Right atrium auricular region (tissue), 2 donors: Measurements from ENCODE around the gene DPYSL5. TPM values are rescaled to one million over a fixed set of nuclear protein-coding genes. Genes with fewer than 3 reads are reported as not detected.

Experiments used
- DNase-seq: peaks from one replicate; pipeline ENCODE4 v3.0.0-alpha.2; 2019; ENCODE audit warnings: low spot score
- H3K27ac ChIP-seq, 2 donors: fragments of 200-600 bp; sonication (generic); 1 replicate in 1 of 2; 2 replicates in 1 of 2; pipeline ENCODE4 v1.5.1; 2016 to 2019
- H3K27me3 ChIP-seq, 2 donors: fragments of 200-600 bp; sonication (generic); one replicate each; pipeline versions ENCODE4 v1.5.1 to v1.6.0; 2017 to 2019
- H3K36me3 ChIP-seq: fragments of 200-600 bp; sonication (generic); one replicate; pipeline ENCODE4 v1.5.1; 2016
- H3K4me1 ChIP-seq, 2 donors: fragments of 200-600 bp; sonication (generic); one replicate each; pipeline versions ENCODE4 v1.5.1 to v1.6.0; 2017 to 2019
- H3K4me3 ChIP-seq, 2 donors: fragments of 200-600 bp; sonication (generic); 1 replicate in 1 of 2; 2 replicates in 1 of 2; pipeline ENCODE4 v1.5.1; 2017 to 2019; ENCODE audit warnings: mild to moderate bottlenecking in 1 of 2, moderate library complexity in 1 of 2
- H3K9me3 ChIP-seq, 2 donors: fragments of 200-600 bp; sonication (generic); one replicate each; pipeline ENCODE4 v1.5.1; 2019
- CTCF ChIP-seq, 2 donors: fragments of 200-600 bp; sonication (generic); IDR thresholded peaks; one replicate each; pipeline ENCODE4 v1.5.1; 2019; ENCODE audit warnings: antibody characterized with exemption in 2 of 2
- total RNA-seq, 2 donors: library from RNA; depleted of rRNA; stranded (reverse); fragments of >200 nt; gene quantifications; one replicate each; pipeline ENCODE4 v1.1.0, GENCODE V29; 2016

DPYSL5 gene
- total RNA-seq, 2 donors from 2014 or later, result 0.12 TPM; not detected in 1

DNA sequence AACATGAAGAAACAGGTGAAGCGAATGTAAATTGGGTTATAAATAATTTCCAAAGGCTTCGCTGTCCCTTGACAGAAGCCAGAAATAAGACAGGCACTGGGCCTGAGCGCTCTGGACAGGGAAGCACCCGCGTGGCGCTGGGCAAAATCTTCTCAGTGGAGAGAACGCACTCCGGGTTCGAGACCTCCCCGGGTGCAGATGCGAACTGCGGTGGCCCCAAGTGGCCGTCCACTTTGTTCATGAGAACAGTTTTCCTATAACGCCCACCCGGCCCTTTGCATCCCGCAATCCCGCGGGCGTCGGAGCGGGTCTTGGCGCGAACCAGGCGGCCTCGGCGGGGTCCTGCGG is 651 bp upstream of the DPYSL5 start:
- H3K27ac ChIP-seq, result no peak overlapping the region
- no peak for DNase-seq
- peaks cover 0 to 37% of the 10 kb centered on the region in 2 donors for H3K4me1 ChIP-seq
- H3K4me3 ChIP-seq, result peak overlapping the region in 1 of 2 donors; percentile 46
- H3K9me3 ChIP-seq, result no peaks in the 10 kb centered on the region
- no peak for TF ChIP-seq CTCF (IDR thresholded peaks at IDR 0.05)
- H3K36me3 ChIP-seq, result no peaks in the 10 kb centered on the region
- H3K27me3 ChIP-seq, result peaks cover 39 to 42% of the 10 kb centered on the region in 2 donors

GRCh38 chr2:26848336-26849055 is 564 bp downstream of the DPYSL5 start:
- DNase-seq, result no peak
- peaks cover 39 to 42% of the 10 kb centered on the region in 2 donors for H3K27me3 ChIP-seq
- no peaks in the 10 kb centered on the region for H3K9me3 ChIP-seq
- H3K4me1 ChIP-seq, result peaks cover 0 to 45% of the 10 kb centered on the region in 2 donors
- TF ChIP-seq CTCF (IDR thresholded peaks at IDR 0.05), result no peak
- no peak overlapping the region for H3K27ac ChIP-seq
- H3K4me3 ChIP-seq, result peak overlapping the region; percentile 14 to 46
- no peaks in the 10 kb centered on the region for H3K36me3 ChIP-seq

DNA sequence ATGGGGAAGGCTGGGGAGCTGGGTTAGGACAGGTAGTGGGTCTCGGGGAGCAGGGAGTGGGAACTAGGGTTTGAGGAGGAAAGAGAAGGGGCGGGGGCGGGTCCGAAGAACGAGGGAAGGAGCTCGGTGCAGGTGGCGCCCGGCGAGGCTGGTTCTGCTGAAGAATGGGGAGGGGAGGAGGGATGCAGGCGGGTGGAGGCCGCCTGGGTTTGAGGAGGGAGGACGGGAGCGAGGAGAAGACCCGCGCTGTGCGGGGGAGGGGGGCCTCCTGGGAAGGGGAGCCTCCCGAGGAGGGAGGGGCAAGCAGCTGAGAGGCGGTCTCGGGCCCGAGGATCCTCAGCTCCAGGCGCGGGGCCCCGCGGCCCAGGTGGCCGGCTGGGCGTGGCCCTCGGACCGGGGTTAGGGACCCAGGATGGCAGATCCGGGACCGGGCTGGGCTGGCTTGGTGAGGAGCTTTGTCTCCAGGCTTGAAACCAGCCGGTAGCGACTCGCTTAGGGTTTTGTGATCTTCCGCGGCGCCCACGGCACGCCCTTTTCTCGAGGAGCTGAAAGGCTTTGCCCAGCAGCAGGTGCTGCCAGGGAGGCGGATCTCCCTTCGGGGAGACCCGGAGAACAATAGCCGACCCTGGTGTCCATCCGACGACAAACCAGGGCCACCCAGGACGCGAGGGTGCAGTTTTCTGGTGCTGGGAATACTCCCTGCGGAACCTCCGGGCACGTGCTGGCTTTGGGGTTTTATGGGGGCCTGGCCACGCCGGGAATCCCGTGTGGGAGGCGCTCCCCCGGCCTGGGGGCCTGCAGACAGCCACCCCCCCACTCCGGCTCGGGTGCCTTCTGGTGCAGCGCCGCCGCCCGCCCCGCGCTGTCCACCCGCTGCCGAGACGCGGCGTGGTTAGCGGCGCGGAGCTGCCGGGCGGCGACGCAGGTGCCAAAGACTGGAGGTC is 1.4 kb downstream of the DPYSL5 start:
- Histone ChIP-seq H3K9me3 (no peaks in the 10 kb centered on the region), H3K27ac (no peak overlapping the region), H3K27me3 (peaks cover 39 to 42% of the 10 kb centered on the region in 2 donors), H3K4me3 (peak overlapping the region in 1 of 2 donors; percentile 46), H3K4me1 (peaks cover 0 to 45% of the 10 kb centered on the region in 2 donors), H3K36me3 (no peaks in the 10 kb centered on the region)
- TF ChIP-seq CTCF (IDR thresholded peaks at IDR 0.05), result no peak
- no peak for DNase-seq

DNA sequence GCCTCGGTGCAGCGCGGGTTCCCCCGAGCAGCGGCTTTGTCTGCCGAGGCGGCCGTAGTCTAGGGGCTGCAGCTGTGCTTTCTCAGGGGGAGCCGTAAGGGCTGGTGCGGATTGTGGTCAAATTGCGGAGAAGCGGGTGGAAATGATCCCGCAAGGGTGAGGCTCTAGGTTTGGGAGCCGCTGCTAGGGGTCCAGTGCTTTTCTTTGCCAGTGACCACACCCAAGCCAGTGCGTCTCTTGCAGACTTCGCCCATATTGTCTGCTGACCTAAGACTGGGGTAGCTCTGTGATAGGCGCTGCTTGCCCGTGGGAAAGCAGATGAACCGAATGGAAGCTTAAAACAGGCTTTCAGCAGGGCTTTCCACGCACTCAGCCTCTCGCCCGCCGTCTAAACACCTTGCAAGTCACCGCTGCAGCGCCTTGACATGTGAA is 2.1 kb downstream of the DPYSL5 start:
- no peaks in the 10 kb centered on the region for H3K36me3 ChIP-seq
- DNase-seq, result no peak
- peaks cover 39 to 42% of the 10 kb centered on the region in 2 donors for H3K27me3 ChIP-seq
- peaks cover 0 to 45% of the 10 kb centered on the region in 2 donors for H3K4me1 ChIP-seq
- H3K4me3 ChIP-seq, result peak overlapping the region in 1 of 2 donors; percentile 9
- TF ChIP-seq CTCF (IDR thresholded peaks at IDR 0.05), result no peak
- no peaks in the 10 kb centered on the region for H3K9me3 ChIP-seq
- no peak overlapping the region for H3K27ac ChIP-seq

GRCh38 chr2:26850505-26850904 is 2.6 kb downstream of the DPYSL5 start:
- no peaks in the 10 kb centered on the region for H3K9me3 ChIP-seq
- no peak for TF ChIP-seq CTCF (IDR thresholded peaks at IDR 0.05)
- no peak overlapping the region for H3K4me3 ChIP-seq
- H3K27me3 ChIP-seq, result peaks cover 39 to 42% of the 10 kb centered on the region in 2 donors
- H3K27ac ChIP-seq, result no peak overlapping the region
- H3K36me3 ChIP-seq, result no peaks in the 10 kb centered on the region
- H3K4me1 ChIP-seq, result peaks cover 0 to 45% of the 10 kb centered on the region in 2 donors
- no peak for DNase-seq
